HG02642 (cell line): ENCODE measurements around the gene RAPGEF6.

Experiments
- ATAC-seq: cut with Tn5 transposase; IDR thresholded peaks from one replicate; pipeline ENCODE4 v1.9.1; 2021; ENCODE audit warnings: mild to moderate bottlenecking; ENCODE audit not compliant: unreplicated experiment, poor library complexity

Gene RAPGEF6

DNA sequence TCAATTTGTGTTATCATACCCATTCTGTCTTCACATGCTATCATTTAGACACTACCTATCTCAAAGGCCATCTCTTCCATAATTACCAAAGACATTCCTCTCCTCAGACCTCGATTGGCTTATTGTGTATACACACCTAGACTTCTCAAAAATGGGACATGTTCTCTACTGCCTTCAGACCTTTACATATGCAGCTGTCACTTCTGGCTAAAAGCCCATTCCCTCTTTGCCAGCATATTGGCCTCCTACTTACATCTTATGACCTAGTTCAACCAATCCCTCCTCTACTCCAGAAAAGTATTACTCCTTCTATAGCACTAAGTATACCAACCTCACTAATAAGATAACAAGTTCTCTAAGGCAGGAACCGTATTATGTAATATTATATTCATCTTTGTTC, 84.4 kb downstream of the RAPGEF6 start:
- no peak for ATAC-seq

DNA sequence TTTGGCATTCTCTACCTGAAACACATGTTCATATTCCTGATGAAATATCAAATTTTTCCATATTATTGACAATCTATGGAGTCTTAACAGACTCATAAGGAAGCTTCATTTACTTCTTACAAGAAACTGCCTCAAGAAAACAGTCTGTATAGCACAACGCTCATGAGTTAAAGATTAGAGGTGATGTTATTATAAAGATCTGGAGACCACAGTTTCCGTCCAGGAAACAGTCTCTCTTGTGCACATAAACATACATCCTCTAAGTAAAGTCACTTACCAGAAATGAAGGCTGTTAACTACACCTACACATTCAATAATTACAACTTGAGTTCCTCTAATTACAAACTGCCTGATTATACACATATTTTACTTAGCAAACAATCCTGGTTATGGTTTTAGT, 86.9 kb downstream of the RAPGEF6 start:
- no peak for ATAC-seq

DNA sequence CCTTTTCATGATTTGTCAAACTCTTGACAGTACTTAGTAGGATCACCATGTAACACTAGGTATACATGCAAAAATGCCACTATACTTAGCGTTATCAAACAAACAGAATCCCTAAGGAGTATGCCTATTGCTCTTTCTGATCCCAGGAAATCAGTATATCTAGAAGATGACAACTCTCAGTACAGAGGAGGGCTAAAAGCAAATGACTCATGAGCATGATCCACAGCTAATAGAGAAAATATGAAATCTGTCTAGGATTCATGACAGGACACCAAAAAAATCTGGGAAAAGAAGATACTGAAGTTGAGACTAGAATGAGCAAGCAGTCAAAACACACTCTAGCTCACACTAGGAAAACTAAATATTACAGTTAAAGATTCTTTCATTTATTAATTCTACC, 89.2 kb downstream of the RAPGEF6 start:
- no peak for ATAC-seq

DNA sequence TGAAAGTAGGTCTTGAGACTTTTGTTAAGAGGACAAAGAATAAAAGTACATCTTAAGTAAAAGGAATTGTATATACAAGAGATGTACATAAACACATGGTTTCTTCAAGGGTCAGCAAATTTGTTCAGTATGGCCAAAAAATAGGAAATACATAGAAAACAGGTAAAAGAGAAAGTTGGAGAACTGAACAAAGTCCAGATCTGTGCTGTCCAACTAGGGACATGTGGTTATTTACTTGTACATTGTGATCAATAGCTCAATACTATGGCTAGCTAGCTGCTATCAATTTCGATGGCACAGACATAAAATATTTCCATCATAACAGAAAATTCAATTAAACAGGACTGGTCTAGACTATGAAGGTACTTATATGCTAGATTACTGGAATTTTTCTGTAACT, 92.3 kb downstream of the RAPGEF6 start:
- no peak for ATAC-seq

DNA sequence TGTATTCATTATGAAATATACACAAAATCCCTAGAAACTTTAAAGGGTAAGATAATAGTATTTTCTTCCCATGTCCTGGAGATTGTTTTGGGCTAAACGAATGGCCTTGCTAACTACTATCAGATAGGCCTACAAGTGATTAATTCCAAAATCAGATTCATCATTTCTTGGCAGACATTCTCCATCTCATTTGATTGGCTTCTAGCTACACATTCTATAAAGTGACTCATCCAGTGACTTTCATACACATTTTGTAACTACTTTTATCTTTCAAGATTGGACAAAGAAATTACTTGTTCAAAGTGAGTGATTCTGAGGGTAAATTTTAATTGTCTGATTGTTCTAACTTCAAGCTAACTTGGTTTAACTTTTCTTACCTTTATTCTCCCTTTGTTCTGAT, 93.3 kb downstream of the RAPGEF6 start:
- ATAC-seq, result no peak

DNA sequence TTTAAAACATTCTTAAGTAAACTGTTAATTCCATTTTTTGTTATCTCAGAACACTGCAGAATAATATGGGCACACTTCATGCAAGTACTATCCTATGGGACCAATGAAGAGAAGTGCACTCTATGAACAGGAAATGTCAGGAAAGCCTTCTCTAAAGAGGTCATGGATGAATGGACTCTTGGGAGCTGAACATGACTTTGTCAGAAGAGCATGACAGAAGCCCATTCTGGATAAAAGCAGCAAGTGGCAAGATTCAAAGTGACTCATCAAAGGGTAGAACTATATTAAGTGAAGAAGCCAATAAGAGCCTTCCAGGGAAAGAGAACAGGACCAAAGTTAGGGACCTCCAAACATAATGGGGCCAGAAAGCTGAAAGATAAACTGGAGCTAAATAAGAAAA, 94.0 kb downstream of the RAPGEF6 start:
- ATAC-seq, result no peak

DNA sequence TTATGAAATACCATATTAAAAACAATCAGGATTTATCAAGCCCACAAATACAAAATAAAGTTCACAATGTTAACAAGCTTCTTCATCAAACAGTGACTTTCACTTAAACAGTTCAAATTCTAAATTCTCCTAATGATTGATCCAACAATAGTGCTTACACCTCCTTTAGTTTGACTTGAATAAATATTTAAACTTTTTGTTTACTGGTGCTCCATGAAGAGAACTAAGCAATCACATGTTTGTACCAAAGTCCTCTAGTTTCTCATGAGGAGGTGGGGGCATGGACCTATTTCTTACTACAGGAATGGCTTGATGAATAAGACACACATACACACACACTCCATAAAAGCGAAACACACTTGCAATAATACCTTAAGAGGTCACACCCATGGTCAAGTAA, 95.8 kb downstream of the RAPGEF6 start:
- no peak for ATAC-seq

DNA sequence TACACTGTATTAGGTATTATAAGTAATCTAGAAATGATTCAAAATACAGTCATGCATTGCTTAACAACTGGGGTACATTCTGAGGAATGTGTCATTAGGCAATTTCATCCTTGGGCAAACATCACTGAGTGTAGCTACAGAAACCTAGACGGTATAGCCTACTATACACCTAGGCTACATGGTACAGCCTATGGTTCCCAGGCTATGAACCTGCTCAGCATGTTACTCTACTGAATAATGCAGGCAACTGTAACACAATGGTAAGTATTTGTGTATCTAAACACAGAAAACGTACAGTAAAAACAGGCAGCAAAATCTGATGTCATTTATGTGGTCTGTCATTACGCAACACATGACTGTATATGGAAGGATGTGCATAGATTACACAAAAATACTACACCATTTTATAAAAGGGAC, 96.8 kb downstream of the RAPGEF6 start:
- ATAC-seq, result no peak

DNA sequence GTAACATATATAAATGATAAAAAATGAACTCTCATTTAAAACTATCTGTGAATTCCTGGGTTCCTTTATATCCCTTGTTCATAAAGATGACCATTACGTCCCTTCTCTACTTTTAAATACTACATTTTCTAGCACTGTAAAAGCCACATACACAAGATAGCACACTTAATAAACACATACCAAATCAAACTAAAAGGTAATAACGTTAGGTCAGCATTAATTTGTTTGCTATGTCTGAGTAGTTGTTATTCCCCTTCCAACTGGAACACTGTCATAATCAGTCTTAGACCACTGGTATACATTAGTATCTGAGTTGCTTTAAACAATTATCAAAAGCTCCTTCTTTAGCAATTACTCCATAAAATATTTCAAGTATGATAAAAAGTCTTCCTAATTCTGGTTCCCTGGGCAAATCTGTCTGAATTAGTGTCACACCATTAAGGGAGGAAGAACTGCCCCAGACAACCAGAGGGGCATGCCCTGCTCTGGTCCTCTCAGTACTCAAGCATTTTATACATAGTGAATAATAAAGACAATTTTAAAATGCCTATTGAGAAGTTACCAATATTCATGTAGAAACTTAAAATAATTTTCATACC, 98.1 kb downstream of the RAPGEF6 start:
- ATAC-seq, result no peak

DNA sequence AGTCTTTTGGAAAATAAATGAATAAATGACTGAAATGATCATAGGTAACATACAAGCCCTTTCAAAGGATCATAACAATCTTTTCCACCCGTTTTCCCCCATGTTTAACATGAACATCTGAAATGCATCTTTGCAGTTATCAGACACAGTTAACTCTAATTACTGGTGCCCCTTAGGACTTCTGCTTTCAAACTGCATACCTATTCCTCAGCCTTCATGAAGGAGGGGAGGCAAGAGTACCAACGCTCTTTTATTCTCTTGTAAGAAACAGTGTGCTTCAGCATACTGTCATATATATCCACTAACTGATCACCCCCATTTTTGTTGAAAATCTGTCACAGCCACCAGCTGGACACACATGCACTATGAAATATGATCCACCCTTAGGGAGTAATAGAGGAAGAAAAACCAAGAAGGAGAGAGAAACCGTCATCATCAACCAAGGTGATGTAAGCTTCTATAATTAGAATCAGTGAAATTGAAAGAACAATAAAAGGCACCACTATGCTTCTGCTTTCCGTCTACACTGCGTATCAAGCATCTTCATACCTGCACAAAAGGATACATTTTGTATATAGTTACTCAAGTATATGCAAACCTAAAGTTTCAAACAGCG, 98.7 kb downstream of the RAPGEF6 start:
- ATAC-seq, result peak; percentile 91

DNA sequence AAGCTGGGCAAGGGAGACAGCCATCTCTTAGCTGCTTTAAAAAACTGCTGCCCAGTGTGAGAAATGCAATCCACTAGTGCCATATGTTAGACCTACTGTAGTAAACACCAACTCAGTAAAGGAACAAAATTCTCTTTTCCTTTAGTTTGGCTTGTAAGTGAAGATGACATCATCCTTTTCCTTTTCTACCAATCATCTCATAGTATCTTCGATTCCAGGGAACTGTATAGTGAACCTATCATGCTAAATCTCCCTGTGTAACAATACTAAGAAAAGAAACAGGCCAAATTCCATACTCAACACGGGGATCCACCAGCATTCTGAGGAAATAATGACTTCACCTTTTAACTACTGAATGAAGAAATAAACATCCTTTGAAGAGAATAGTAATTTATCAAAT, 100.1 kb downstream of the RAPGEF6 start:
- no peak for ATAC-seq

DNA sequence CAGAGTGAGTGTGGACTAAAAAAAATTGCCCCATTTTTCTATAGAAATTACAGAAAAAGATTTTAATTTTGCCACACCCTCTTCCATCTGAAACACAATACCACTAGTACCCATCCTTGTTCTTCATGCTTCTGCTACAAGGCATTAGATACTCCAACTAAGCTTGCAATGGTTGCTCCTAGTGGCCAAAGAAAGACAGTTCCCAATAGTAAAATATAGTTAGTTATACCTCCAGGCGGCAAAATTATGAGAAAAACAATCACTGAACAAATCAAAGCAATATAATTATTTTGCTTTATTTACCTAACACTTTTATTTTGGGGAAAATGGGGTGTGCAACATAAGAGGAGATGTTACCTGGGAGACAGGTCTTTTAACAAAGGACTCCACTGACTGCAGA, 101.2 kb downstream of the RAPGEF6 start:
- no peak for ATAC-seq

DNA sequence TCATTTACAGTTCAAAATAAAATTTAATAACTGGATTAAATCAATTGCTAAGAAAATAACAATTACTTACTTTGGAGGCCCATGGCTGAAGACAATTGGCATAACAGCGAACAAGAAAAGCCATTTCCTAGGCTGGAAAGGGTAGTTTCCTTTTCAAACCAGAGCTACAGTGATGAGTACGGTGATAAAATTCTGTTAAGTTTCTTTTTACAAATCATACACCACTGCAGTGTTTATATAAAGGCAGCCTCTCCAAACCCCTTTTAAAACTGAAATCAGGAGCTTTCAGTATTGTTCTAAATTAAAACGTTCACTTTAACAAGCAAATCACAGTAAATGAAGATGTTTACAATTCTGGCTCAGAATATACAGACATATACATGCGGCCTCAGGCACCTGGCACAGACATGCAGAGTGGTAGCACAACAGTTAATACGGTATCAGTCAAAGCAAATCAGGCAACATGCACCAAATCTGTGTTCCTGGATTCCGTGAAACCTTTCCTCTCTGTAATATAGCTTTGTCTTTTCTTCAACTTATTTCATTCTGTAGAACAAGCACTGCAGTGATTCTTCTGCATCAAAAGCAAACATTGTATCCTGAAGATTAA, 102.9 kb downstream of the RAPGEF6 start:
- no peak for ATAC-seq

DNA sequence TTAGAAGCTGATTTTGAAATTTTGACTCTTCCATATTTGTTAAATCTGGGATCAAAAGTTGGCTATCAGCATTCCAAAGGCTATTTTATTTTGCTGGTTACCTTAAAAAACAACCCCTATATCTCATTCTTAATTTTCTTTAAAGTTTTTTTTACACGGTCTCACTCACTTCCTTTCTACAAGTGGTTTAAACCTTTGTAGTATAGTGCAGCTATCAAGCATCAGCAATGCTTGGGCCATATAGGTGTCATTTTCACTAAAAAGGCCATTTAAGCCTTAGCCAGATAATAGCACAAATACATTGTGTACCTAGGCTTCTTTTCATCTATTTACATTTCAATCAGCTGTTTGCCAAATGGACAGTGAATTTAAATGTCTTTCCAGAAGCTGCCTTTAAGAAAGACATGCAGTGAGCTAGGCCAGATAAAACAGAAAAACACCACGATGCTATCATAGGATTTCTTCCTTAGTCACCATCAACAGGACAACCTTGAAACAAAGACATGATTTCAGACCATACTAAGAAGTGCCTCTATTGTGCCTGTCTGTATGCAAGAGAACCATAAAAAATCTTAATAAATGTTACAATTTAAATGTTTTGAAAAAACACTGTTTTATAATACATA, 104.2 kb downstream of the RAPGEF6 start:
- no peak for ATAC-seq

DNA sequence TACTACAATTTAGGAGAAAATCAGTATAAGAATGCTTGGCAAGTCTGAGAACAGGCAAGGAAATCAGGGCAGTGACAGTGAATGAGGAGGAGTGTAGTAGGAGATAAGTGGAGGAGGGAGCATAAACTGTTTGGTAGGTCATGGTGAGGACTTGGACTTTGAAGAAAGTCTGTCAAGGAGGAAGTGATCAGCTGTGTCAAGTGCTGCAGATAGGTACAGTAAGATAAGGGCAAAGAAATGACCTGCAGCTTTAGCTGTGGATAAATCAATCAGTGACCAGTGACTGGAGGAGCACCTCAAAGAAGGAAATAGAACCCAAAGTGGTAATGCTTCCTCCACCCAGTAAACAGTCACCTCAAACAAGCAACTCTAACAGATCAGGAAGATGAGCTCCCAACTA, 106.3 kb downstream of the RAPGEF6 start:
- no peak for ATAC-seq

DNA sequence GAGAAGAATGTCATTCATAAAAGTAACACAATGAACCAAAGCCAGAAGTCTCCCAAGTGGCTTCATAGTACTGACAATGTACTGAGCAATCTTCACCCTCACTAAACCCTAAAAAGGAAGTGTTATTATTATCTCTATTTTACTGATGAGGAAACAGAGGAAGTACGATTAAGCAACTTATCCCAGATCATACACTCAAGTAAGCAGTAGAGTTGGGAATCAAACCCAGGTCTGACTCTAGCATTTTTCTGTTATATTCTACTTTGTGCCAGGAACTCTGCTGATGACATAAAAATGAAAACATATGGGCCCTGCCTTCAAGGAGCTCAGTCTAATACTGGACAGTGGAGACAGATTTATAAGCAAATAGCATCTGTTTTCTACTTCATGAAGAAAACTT, 109.2 kb downstream of the RAPGEF6 start:
- ATAC-seq, result no peak

DNA sequence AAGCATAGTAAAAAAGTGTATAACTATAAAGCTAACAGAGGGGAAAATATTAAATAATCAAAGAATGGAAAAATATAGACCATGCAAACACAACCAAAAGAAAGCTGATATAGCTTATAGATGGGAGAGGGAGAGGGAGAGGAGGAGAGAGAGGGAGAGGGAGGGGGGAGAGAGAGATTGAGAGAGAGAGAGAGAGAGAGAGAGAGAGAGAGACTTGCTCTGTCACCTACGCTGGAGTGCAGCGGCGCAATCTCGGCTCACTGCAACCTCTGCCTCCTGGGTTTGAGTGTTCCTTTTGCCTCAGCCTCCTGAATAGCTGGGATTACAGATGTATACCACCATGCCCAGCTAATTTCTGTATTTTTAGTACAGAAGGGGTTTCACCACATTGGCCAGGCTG, 110.6 kb downstream of the RAPGEF6 start:
- ATAC-seq, result no peak

DNA sequence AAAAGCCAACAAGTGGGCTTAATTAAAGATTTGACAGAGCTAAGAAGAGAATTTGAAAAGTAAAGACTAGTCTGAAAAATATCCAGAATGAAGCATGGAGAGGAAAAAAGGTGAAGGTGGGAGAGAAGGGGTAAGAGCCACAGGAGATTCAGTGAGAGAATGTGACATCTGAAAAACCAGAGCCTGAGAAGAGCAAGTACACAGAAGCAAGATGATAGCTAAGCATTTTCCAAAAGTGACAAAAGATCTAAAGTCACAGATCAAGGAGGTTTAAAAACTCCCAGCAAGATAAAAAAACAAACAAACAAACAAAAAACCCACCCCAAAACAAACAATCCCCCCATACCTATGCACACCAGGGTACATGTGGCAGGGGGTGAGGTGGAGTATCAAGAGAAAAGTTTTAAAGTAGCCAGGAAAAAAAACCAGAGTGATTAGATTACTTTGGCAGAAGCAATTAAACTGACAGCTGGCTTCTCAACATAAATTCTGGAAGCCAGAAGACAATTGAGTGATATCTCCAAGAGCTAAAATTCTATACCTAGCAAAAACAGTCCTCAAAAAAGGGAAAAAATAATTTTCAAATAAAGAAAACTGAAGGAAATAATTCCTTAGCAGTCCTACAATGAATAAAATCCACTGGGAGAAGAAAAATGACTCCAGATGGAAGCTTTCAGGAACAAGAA, 111.4 kb downstream of the RAPGEF6 start:
- no peak for ATAC-seq

DNA sequence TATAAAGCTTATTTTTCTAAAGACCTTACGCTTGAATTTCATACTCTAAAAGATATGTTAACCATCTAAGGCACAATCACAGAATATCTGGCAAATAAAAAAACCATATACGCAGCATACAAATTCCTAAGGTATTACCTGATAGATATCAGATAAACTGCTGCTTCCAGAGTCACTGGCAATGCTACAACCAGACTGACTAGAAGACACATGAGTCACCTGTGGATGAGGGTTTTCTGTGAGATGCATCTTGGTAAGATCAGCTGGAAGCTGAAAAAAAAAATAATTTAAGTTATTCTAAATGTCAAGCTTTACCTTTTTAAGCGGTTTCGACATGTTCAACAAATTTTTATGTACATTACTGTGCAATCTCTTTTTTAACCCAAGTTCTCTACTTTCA, 113.8 kb downstream of the RAPGEF6 start:
- ATAC-seq, result no peak

DNA sequence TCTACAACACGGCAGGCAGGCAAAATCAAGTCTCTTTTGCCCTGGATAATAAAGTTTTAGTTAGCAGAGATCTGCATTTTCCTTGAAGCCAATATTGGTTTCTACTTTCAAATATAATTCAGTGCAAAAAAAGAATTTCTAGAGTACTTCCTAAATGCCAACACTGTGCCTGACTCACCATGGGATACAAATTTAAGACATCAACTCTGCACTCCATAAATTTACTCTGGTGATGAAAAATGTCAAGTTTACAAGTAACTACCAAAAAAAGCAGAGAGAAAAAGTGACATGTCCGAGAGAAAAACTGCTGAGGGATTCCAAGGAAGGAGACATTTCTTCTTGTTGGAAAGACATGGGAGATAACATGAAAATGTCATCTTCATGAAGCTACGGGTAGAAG, 119.7 kb downstream of the RAPGEF6 start:
- no peak for ATAC-seq
